Astrocyte of the spinal cord (primary cell): ENCODE results near the gene PPP2R1B.

ENCODE experiments used
- DNase-seq: peaks from one replicate; pipeline ENCODE4 v3.0.0; 2011; ENCODE audit warnings: low read depth, low spot score
- H3K4me3 ChIP-seq: 2 replicates; pipeline ENCODE4 v1.5.1; 2011; ENCODE audit warnings: low read depth, mild to moderate bottlenecking, low read length, moderate library complexity
- CTCF ChIP-seq: IDR thresholded peaks from 2 replicates; pipeline ENCODE4 v1.5.1; 2012; ENCODE audit warnings: low read depth, mild to moderate bottlenecking, low read length, inconsistent platforms
- in situ Hi-C: cut with HindIII; loops from 2 replicates; pipeline ENCODE4 v1.10.0; 2017; ENCODE audit warnings: low sequenced_read_pairs

PPP2R1B gene

DNA sequence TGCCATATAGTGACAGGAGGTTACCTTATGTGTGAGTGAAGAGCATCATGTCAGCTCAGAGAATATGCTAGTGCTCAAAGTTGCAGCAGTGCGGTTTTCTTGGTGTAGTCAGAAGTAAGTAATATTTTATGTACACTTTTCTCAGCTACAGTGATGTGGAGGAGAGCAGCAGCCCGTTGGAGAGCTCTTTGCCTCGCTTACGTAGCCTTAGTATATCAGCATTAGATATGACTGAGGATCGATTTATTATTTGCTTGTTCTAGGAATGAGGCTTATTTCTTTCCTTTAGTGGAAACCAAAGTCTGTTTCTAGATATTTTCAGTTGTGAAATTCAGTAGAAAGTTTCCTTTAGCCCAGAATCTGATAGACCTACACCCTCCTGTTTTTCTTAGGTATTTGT, 63.6 kb downstream of the PPP2R1B start:
- no peak for DNase-seq
- in situ Hi-C loops, result no loop called here
- no peak for TF ChIP-seq CTCF
- no peak overlapping the region for H3K4me3 ChIP-seq

DNA sequence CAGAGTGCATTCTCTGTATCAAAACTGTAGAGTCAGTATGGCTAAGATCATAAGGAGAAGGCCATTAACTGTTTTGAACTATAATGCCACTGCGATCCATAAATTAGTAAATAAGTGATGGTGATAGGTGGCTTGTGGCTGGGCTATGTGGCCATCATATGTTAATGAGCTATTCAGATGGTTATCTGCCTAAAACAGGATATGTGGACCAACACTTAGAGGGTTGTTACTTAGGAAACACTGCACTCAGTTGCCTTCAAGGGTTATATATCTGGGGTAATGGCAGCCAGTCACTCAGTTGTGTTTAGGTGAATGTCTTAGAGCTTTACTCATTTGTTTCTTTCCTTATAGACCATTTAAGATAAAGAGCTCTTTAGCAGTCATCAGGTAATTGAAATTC, 66.0 kb downstream of the PPP2R1B start:
- H3K4me3 ChIP-seq, result no peak overlapping the region
- TF ChIP-seq CTCF, result no peak
- in situ Hi-C loops, result no loop called here
- no peak for DNase-seq

DNA sequence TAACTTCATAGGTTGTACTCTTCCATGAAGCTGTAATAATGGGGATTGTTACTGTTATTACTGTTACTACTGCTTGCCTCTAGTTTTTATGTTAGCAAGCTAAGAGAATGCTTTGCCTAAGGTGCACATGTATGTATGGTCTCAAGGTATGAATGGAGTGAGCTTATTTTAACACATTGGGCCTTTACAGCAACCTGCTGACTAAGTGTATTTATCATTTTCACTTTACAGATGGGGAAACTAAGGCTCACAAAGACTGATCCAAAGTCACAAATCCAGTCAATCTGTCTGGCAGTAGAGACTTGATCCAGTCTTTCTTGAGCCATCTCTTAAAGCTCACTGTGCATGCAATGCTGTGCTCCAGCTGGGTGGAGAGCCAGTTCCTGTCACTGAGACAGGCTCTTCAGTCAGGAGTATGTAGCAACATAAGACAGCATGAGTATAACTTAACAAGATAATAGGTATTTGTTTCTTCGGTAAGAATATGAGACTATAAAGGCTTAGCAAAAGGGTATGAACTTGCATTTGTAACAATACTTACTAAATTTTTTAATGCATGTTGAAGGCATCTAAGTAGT, 66.5 kb downstream of the PPP2R1B start:
- DNase-seq, result no peak

DNA sequence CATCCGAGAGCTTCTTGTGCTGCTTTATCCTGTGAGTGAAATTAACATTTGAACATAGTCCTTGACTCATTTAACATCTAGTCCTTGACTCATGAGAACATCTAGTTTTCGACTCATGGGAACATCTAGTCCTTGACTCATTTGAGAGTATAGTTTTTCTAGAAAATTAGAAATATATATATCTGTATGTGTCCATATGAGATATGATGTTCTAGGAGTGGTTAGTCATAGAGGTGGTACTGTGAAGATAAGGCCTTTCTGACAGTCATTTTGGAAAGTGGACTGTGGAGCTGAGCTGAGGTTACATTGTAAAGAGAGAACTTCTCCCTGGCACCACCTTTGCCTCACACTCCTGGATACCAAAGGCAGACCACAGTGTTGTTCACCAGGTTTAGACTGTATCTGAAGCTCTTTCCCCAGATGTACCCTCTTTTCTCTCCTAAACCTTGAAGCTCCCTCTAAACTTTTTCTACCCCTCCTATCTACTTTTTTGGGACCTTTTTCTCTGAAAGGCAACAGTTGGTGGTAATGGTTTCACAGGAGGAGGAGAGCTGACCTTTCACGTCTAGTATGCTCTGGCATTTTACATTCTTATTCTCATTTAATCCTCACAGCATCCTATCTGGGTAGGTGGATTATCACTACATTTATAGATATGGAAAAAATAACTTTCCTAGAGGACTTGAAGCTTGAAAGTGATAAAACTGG, 67.2 kb downstream of the PPP2R1B start:
- no peak overlapping the region for H3K4me3 ChIP-seq
- no peak for DNase-seq
- in situ Hi-C loops, result no loop called here
- no peak for TF ChIP-seq CTCF

More for the DNA sequence above, 66.5 kb downstream of the PPP2R1B start:
- no peak for TF ChIP-seq CTCF
- in situ Hi-C loops, result no loop called here
- no peak overlapping the region for H3K4me3 ChIP-seq

DNA sequence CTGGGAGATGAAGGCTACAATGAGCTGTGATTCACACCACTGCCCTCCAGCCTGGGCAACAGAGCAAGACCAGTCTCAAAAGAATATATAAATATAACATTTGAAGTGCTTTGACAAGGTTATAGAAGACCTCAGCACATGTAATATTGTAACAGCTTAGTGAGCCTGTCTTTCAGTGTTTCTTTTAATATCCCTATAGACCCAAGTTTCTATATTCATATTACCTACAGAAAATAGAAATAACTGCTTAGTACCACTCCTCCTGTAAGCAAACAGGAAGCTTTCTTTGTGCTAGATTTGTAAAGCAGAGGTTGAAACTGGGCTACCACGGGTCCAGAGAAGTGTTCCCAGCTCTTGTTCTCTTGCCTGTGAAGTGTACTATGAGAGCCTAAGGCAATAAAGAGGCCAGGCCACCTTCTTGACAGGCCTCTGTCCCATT, 68.2 kb downstream of the PPP2R1B start:
- H3K4me3 ChIP-seq, result no peak overlapping the region
- DNase-seq, result no peak
- in situ Hi-C loops, result no loop called here
- no peak for TF ChIP-seq CTCF

DNA sequence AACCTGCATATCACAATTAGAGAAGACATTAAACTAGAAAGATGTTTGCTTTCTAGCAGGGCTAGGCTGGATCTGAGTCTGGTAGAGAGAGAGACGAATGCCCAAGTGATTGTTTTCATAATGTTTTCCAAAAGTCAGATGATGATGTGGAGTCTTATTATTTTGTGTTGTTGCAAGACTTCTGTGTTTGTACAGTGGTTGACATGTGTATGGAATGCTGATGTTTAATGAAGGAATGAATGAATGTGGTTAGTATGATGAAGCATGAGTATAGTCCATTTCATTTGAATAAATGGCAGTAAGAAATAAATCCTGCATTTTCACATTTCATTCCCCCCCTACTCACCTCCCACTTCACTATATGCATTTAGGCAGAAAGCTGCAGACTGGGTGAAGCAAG, 69.6 kb downstream of the PPP2R1B start:
- peak; percentile 35 for DNase-seq
- in situ Hi-C loops, result no loop called here
- TF ChIP-seq CTCF, result no peak
- H3K4me3 ChIP-seq, result no peak overlapping the region
